Uterus (tissue), 2 donors: ENCODE measurements around the gene ATP5F1D.

Experiments used
- POLR2A ChIP-seq, 2 donors: fragments of 450-650 bp; IDR thresholded peaks; one replicate each; pipeline ENCODE4 v1.6.1; 2016; ENCODE audit warnings: antibody characterized with exemption in 2 of 2, mild to moderate bottlenecking in 1 of 2, moderate library complexity in 1 of 2
- TF ChIP-seq, protein P1 (sequence below), 4 experiments: fragments of 200-600 bp in 2 of 4; fragments of 450-650 bp in 2 of 4; sonication (generic) in 2 of 4; IDR thresholded peaks; one replicate each; pipeline ENCODE4 v1.5.1; 2016 to 2019; ENCODE audit warnings: antibody characterized with exemption in 4 of 4, mild to moderate bottlenecking in 2 of 4, moderate library complexity in 1 of 4

- TF ChIP-seq, protein P1, sequence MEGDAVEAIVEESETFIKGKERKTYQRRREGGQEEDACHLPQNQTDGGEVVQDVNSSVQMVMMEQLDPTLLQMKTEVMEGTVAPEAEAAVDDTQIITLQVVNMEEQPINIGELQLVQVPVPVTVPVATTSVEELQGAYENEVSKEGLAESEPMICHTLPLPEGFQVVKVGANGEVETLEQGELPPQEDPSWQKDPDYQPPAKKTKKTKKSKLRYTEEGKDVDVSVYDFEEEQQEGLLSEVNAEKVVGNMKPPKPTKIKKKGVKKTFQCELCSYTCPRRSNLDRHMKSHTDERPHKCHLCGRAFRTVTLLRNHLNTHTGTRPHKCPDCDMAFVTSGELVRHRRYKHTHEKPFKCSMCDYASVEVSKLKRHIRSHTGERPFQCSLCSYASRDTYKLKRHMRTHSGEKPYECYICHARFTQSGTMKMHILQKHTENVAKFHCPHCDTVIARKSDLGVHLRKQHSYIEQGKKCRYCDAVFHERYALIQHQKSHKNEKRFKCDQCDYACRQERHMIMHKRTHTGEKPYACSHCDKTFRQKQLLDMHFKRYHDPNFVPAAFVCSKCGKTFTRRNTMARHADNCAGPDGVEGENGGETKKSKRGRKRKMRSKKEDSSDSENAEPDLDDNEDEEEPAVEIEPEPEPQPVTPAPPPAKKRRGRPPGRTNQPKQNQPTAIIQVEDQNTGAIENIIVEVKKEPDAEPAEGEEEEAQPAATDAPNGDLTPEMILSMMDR (IDR thresholded peaks at IDR 0.05), result no peak
- TF ChIP-seq POLR2A (IDR thresholded peaks at IDR 0.05), result no peak
Observed at GRCh38 chr19:1255186-1256161, 13.9 kb downstream of the ATP5F1D start.
